Astrocyte (in vitro differentiated cells and primary cell): ENCODE measurements around the gene PMM2.

Source experiments
- CTCF ChIP-seq: IDR thresholded peaks from 2 replicates; pipeline ENCODE4 v1.5.1; 2011; ENCODE audit warnings: low read depth, mild to moderate bottlenecking, inconsistent platforms, low read length, moderate library complexity; ENCODE audit not compliant: insufficient read depth
- EZH2 ChIP-seq: IDR thresholded peaks from 2 replicates; pipeline ENCODE4 v1.6.1; 2012; ENCODE audit warnings: mild to moderate bottlenecking, low read length, inconsistent platforms; ENCODE audit not compliant: insufficient read depth

- no peak for TF ChIP-seq CTCF
- TF ChIP-seq EZH2 = no peak
These were observed 76.7 kb downstream of the PMM2 start for GRCh38 chr16:8874388-8874787.
